ENCODE data around the gene SSBP4. TPM values are rescaled to one million over a fixed set of nuclear protein-coding genes. Genes with fewer than 3 reads are reported as not detected.

Gene SSBP4
- total RNA-seq, 1 donor from 2014 or later, result 56.6 TPM

- FAIRE-seq (no peak), DNase-seq (ENCODE audit: low read depth) (no peak)
- peaks cover 77% of the 10 kb centered on the region for H4K20me1 ChIP-seq (ENCODE audit: insufficient read depth, low read length)
- no peaks in the 10 kb centered on the region for H3K9me3 Mint-ChIP-seq (ENCODE audit: unreplicated experiment)
- H3K27ac ChIP-seq (ENCODE audit: low read depth, low read length), result no peak overlapping the region
- no peak overlapping the region for H2AFZ ChIP-seq (ENCODE audit: low read depth, low read length)
- no peak overlapping the region for H3K4me2 ChIP-seq (ENCODE audit: low read length)
- H3K27ac Mint-ChIP-seq (ENCODE audit: unreplicated experiment), result no peak overlapping the region
- peaks cover 78% of the 10 kb centered on the region for H3K79me2 ChIP-seq (ENCODE audit: insufficient read depth, low read length)
- H3K4me1 ChIP-seq (ENCODE audit: insufficient read depth, low read length), result peaks cover 39% of the 10 kb centered on the region
- no peaks in the 10 kb centered on the region for H3K27me3 ChIP-seq (ENCODE audit: insufficient read depth, low read length)
- TF ChIP-seq EZH2 (IDR thresholded peaks at IDR 0.05; ENCODE audit: insufficient read depth, low read length), result no peak
- TF ChIP-seq CTCF (IDR thresholded peaks at IDR 0.05; ENCODE audit: insufficient read depth, low read depth, low read length), result no peak
- no peak overlapping the region for H3K4me3 ChIP-seq (ENCODE audit: insufficient read depth, low read depth, low read length)
- peak overlapping the region; percentile 3 for H3K9ac ChIP-seq (ENCODE audit: low read length)
- peaks cover 4% of the 10 kb centered on the region for H3K36me3 Mint-ChIP-seq (ENCODE audit: low read depth, unreplicated experiment)
- no peaks in the 10 kb centered on the region for H3K27me3 Mint-ChIP-seq (ENCODE audit: low read depth, unreplicated experiment)
- no peaks in the 10 kb centered on the region for H3K36me3 ChIP-seq (ENCODE audit: insufficient read depth, low read length)
- H3K4me1 Mint-ChIP-seq (ENCODE audit: low read depth, unreplicated experiment), result peaks cover 3% of the 10 kb centered on the region
- no peak overlapping the region for H3K4me3 Mint-ChIP-seq (ENCODE audit: unreplicated experiment)
- no peaks in the 10 kb centered on the region for H3K9me3 ChIP-seq (ENCODE audit: insufficient read depth, low read depth, low read length)
Observed at GRCh38 chr19:18424890-18425514, 5.8 kb downstream of the SSBP4 start.

GRCh38 chr19:18425515-18426415 lies 6.6 kb downstream of the SSBP4 start:
- H3K27ac Mint-ChIP-seq (ENCODE audit: unreplicated experiment), result no peak overlapping the region

More at GRCh38 chr19:18425515-18426415, 6.6 kb downstream of the SSBP4 start:
- peak; percentile 47 for DNase-seq (ENCODE audit: low read depth)
- peaks cover 4% of the 10 kb centered on the region for H3K36me3 Mint-ChIP-seq (ENCODE audit: low read depth, unreplicated experiment)
- no peaks in the 10 kb centered on the region for H3K27me3 ChIP-seq (ENCODE audit: insufficient read depth, low read length)
- H3K79me2 ChIP-seq (ENCODE audit: insufficient read depth, low read length), result peaks cover 75% of the 10 kb centered on the region
- H2AFZ ChIP-seq (ENCODE audit: low read depth, low read length), result no peak overlapping the region
- H3K4me2 ChIP-seq (ENCODE audit: low read length), result peak overlapping the region; percentile 70
- peak overlapping the region; percentile 3 for H3K27ac ChIP-seq (ENCODE audit: low read depth, low read length)
- H3K4me3 ChIP-seq (ENCODE audit: insufficient read depth, low read depth, low read length), result no peak overlapping the region
- TF ChIP-seq CTCF (IDR thresholded peaks at IDR 0.05; ENCODE audit: insufficient read depth, low read depth, low read length), result no peak
- no peak for TF ChIP-seq EZH2 (IDR thresholded peaks at IDR 0.05; ENCODE audit: insufficient read depth, low read length)
- H3K9me3 Mint-ChIP-seq (ENCODE audit: unreplicated experiment), result no peaks in the 10 kb centered on the region
- H3K27me3 Mint-ChIP-seq (ENCODE audit: low read depth, unreplicated experiment), result no peaks in the 10 kb centered on the region
- no peaks in the 10 kb centered on the region for H3K9me3 ChIP-seq (ENCODE audit: insufficient read depth, low read depth, low read length)
- H3K4me3 Mint-ChIP-seq (ENCODE audit: unreplicated experiment), result peak overlapping the region; percentile 73
- H3K4me1 ChIP-seq (ENCODE audit: insufficient read depth, low read length), result peaks cover 36% of the 10 kb centered on the region
- peaks cover 69% of the 10 kb centered on the region for H4K20me1 ChIP-seq (ENCODE audit: insufficient read depth, low read length)
- FAIRE-seq, result no peak
- no peaks in the 10 kb centered on the region for H3K36me3 ChIP-seq (ENCODE audit: insufficient read depth, low read length)
- peak overlapping the region; percentile 22 for H3K9ac ChIP-seq (ENCODE audit: low read length)
- H3K4me1 Mint-ChIP-seq (ENCODE audit: low read depth, unreplicated experiment), result peaks cover 5% of the 10 kb centered on the region

Data from astrocyte (in vitro differentiated cells and primary cell).